NOMO-1 (cell line): ENCODE data around the gene NAMPT.
"Not testable (repeated sequence)": the region's sequence is repeated elsewhere in the genome, so short reads cannot be mapped to it uniquely, and the experiment has no call there.

Experiments
- DNase-seq, 2 experiments: peaks; one replicate each; lab custom pipeline; 2025; ENCODE audit not compliant: unreplicated experiment in 2 of 2; lab: John Stamatoyannopoulos, UW

Gene NAMPT

DNA sequence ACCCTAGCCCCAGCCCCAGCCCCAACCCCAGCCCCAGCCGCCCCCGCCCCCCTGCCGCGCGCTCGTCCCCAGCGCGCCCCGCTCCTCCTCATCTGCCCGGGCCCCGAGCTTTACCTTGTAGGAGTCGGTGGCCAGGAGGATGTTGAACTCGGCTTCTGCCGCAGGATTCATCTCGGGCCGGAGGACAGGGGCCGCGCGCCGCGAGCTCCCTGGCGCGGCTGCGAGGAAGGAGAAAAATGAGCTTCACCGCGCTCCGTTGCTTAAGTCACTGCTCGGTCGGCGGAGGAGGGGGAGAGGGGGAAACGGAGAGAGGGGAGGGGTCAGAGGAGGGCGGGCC is at the start of gene NAMPT:
Gene NAMPT (minus strand): TSS at position 270 of the 337 bp plus-strand sequence. CDS start 99 bp downstream, at position 171.
- no peak for DNase-seq

DNA sequence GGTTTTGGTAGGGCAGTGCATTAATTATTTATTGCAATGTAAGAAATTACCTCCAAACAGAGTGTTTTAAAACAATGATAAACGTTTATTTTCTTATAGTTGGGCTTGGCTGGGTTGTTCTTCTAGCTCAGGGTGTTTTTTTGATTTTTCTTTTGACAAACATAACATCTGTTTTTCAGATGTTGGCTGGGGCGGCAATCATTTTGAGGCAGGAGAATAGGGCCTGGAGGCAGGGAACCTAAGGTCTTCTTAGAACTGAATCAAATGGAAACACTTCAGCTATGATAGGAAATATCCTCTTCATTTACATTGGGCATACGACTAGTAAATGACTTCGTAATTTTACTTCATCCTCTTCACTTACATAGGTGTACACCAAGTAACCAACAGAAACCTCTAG is 47.4 kb upstream of the NAMPT start:
- DNase-seq: no peak

DNA sequence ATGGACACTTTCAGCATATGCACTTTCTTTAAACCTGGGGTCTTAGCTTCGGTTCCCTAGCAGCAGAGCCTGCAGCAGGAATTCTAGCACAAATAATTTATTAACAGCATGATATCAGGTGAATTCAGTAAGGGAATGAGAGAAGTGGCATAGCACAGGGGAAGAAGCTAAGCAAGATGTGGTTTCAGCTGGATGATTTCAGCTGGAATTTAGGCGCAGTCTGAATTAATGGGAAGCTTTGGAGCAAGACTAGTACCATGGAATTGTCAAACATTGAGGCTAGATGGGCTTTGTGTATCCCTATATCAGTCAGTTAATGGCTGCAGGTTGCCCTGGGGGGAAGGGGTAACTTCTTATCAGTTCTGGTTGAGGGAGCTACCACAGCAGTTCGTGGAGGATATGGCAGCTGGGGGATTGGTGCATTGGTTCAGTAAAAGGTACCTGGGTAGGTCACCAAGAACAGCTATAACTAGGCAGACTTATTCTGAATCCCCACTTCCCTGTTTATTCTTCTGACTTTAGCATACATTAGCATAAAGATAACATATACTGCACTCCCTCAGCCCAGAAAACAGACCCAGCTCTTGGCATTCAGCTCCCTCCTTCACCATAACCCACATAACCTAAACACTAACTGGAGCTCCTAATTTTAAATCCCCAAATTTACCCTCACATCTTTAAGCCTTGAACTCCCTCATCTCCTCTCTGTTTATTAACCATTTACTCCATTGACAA is 46.8 kb upstream of the NAMPT start:
- DNase-seq: no peak

DNA sequence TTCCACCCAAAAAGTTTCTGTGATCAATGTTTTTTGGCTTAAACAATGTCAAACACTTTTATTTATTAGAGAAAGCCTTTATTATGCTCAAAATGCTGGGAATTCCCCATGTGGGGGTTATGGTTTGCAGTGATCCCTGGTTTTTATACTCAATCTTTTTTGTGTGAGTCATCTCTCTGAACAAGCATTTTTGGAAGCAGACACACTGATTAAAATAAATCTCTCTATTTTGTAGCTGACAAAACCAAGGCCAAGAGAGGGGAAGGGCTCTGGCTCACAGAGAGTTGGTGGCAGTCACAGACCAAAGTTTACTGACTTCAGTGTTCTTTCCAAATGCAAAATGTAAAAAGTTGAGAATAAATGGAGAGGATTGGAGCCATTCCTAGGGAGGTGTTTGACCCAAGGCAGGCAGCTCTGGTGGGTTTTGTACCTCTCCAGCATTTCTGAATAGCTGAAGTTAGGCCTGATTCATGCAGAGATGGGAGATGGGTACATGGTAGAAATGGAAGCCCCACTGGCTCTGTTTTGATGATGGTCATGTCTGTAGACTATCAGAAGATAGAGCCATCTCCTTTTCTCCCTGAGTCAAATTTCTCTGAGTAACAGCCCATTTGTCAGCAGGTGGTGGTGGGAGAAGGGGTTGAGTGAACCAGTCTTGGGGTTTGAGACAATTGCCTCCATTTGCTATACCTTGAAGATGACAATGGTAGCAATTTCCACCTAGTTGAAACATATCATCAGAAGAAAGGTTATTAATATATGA is 45.4 kb upstream of the NAMPT start:
- no peak for DNase-seq

DNA sequence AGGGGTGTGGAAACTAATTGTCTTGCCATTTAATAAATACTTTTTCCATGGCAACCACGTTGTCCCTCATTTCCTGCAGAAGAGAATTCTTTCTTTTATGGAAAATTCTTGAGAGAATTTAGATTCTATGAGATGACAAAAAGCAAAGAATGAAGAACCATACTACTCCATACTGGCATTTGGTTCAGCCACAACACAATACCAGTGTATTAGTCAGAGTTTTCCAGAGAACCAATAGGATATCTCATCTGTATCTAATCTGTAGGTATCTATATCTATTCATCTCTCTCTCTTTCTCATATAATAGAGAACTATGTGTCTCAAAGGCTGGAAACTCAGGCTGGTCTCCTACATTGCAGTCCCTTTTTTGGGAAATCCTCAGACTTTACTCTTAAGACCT is 44.6 kb upstream of the NAMPT start:
- DNase-seq: no peak

DNA sequence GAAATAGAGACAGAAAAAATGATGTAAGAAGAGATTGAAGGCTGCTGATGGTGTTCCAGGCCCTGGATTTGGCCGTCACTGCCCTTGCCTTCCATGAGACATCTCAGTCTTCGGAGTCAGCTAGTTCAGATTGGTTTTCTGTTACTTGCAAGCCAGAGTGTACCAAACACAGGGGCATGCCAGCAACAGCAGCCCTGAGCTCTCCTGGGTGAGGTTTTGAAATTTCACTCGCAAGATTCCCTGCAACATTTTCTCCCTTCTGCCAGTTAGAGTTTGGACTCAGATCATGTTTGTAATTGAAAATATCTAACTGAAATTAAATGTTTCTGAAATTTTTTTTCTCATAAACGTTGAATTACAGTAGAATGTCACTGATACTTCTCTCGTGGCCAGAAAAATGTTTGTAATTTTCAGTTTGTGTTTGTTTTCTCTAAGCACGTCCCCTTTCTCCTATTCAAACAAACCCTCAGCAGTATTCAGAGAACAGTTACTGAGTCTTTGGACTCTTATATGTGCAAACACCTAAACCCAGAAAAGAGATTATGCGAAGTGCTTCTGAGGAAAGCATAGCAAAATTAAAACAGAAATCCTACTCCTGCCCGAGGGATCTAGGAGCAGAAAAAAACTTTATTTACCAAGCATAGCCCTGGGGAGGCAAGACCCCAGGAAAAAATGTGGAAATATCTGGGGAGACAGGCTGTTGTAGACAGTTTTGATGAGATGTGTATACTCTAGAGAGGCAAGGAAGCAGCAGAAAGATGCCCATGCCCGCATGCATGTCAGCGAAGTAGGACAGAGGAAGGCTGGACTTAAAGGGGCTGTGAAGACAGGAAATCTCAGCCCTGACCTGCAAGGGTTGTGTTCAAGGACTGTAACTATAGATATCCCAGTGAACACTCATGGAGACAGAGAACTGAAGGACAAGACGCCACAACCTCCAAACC is 43.0 kb upstream of the NAMPT start:
- DNase-seq: no peak

DNA sequence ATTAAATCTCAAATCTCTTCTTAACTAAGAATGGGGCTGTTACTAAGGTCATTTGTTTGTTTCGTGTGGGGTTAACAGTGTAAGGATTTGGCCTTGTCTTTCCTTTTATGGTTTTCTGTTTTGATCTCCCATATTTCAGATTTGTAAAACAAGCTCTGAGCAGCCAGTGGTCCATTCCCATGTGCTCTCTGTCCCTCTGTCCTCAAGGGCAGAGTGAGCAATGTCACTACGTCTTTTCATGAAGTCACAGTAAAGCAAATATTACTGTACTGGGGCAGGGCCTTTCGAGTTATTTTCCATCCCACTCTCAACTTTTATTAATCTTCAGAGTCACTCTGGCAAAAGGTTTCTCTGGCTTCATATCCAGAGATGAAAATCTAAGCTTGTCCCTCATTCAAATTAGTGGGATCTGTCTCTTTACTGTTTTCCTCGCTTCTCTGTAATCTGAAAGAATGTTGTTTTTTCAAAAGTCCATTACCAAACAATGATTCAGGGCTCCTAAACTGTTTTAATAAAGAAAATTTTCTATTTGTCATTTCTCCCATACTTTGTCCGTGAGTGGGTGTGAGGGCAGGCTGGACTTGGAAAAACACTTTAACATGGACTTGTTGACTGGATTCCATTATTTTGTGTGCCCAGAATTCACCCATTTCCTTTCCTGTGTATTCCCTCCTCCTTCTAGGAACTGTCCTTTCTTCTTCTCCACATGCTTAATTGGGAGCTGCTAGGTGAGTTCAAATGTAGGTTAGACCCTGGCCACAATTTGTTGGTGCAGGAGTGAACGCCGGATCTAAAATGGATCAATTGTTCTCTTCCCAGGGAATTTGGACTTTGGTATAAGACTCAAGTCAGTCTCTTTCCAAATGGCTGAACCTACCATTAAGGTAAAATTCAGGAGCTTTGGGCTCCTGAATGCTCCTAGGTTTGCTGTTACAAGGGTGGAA is 42.1 kb upstream of the NAMPT start:
- DNase-seq: no peak

DNA sequence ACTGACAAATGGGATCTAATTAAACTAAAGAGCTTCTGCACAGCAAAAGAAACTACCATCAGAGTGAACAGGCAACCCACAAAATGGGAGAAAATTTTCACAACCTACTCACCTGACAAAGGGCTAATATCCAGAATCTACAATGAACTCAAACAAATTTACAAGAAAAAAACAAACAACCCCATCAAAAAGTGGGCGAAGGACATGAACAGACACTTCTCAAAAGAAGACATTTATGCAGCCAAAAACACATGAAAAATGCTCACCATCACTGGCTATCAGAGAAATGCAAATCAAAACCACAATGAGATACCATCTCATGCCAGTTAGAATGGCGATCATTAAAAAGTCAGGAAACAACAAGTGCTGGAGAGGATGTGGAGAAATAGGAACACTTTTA is 39.7 kb upstream of the NAMPT start:
- not testable (repeated sequence) for DNase-seq

DNA sequence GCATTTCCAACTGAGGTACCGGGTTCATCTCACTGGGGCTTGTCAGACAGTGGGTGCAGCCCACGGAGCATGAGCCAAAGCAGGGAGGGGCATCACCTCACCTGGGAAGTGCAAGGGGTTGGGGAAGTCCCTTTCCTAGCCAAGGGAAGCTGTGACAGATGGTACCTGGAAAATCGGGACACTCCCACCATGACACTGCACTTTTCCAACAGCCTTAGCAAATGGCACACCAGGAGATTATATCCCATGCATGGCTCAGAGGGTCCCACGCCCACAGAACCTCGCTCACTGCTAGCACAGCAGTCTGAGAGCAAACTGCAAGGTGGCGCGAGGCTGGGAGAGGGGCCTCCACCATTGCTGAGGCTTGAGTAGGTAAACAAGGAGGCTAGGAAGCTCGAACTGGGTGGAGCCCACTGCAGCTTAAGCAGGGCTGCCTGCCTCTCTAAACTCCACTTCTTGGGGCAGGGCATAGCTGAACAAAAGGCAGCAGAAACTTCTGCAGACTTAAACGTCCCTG is 35.5 kb upstream of the NAMPT start:
- DNase-seq: not testable (repeated sequence)

DNA sequence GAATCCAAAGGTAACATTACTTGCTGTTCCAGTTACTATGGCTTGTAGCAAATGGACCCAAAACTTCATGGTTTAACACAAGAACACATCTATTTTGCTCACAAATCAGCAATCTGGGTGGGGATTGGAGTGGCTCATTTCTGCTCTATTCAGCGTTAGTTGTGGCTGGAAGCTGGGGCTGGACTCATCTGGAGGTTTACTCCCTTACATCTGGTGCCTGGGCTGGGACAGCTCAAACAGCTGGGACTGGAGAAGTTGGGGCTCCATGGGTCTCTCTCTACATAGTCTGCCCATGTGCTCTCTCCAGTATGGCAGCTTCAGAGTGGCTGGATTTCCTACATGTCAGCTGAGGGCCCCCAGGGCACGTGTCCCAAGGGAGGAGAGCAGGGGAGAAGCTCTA is 33.7 kb upstream of the NAMPT start:
- no peak for DNase-seq

DNA sequence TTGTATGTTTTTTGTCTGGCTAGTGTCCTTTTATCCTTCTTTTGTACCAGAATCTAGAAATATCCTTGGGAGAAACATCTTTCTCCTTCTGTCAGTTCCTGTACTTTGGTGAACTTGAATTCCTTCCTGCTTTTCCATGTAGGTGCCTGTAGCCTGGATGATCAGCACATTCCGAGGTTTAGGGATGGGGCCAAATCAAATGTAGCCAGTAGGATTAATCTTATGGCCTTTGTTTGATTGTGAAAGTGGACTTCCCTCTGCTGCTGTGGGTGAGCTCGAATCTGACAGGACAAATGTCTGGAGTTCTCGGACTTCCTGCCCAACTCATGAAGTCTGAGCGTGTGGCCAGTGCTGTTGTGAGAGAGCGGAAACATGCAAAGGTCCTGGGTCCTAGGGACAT is 33.2 kb upstream of the NAMPT start:
- DNase-seq: no peak

DNA sequence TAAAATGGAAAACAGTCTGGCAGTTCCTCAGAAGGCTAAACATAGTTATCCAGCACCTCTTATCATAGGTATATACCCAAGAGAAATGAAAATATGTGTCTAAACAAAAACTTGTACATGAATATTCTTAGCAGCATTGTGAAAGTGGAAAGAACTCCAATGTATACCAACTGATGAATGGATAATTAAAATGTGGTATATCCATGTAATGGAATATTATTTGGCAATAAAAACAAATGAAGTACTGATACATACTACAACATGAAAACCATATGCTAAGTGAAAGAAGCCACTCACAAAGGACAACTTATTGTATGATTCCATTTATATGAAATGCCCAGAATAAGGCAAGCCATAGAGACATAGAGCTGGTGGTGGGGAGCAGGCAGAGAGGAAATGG is 32.2 kb upstream of the NAMPT start:
- no peak for DNase-seq

DNA sequence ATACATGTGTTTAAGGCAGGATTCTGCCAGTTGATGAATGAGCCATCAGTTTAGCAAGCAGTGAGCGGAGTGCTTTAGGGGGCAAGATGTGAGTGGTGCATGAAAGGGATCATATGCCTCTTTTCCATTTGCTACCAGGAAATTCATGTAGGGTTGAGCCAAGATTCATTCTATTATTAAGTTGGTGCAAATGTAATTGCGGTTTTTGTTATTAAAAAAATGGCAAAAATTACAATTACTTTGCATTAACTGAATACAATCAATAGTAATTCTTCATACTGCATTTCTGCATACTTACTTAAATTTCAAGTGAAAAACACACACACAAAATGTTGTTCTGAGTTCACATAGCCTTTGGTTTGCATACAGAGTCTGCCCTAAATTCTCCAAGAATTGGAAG is 30.1 kb upstream of the NAMPT start:
- no peak for DNase-seq

DNA sequence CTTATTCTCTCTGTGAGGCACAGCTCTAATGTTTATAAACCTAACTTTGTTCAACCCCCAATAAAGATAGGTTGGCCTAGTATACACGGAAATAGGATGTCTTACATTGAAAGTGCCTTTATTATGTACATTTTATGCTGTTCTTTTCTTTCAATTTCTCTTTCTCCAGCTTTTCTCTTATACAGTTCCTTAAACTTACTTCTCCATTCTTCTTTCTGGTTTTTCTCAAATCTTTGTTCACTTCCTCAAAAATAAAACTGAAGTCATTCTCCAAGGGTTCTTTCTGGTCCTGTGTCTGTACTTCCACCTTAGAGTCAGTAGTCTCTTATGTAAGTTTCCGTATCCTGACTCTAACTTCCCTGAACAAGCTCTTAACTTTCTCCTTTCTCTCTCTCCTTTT is 29.2 kb upstream of the NAMPT start:
- peak; percentile 18 to 85 for DNase-seq

DNA sequence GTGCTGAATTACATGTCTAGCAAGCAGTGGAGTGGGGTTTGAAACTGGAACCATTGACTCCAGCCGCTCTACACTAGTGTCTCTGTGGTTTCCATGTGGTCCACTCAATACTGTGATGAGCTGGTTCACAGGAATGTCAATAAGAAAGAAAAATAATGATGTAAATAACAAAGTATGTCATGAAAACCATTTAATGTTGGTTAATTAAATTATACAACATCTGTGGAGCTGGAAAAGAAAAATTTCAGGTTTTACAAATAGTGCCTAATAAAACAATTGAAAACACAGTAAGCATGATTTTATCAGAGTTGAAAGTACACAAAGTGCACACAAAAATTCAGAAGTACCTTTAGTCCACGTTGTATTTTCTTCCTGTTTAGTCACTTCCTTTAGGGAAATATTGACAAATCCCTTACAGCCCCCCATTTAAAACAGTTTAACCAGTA is 28.7 kb upstream of the NAMPT start:
- no peak for DNase-seq

DNA sequence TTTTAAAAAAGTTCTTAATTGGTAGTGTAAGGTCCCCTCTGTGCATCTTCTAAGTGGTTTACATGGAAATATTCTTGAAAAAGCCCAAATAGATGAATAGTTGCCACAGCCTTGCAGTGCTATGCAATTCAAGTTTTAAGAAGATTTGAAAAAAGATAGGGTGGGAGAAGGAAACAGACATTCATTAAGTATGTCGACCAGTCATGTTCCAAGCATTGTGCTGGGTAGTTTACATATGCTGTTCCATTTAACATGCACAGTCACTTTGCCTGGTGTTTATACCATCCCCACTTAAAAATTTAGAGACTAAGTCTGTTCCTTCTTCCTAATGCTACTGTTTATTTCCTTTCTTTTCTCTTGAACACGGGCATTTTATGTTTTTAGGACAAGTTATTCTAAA is 28.1 kb upstream of the NAMPT start:
- no peak for DNase-seq

DNA sequence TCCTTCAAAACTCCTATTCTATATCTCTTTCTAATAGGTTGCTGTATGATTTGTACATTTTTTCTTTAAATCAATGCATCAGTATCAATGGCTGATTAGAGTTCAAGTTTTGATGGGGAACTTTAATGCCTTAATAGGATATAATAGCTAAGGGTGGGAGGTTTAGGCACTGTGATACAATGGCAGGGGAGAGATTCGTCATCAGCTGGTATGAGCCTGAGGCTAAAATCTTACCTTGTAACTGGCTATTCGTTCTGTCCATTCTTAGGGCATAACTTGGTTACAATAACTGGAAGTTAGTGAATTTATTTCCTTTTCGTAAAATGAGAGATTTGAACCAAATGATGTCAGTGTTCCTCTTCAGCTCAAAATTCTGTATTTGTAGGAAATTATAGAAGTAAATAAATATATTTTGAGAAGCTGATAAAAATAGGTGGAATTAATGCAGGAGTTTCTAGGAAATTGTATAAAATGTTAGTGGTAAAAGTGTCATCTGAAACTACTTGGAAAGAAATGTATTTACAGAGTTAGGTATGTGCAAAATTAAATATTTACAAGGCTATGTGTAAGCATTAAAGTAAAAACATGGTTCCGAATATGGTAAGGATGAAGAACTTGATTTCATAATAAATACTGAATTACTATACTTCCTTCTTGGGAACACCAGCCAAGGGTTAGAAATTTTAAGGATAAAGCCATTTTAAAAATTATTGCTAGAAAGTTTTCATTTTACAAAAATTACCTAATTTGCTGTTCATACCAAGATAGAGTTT is 27.5 kb upstream of the NAMPT start:
- no peak for DNase-seq

DNA sequence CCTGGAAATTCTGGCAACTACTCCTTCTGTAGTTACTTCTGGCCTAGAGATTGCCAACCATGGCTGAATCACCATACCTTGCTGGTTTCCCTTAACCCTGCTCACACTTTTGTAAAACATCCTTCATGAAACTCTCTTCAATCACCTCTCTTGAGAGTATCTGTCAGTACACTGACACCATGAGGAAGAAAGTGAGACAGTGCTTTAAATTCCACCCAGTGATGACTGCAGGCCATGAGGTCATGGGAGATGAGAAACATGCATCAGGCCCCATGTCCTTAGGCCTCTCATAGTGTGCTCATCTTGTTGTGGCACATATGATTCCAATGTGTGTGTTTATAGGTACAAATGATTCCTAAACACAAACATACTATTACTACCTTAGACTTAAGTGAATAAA is 24.6 kb upstream of the NAMPT start:
- no peak for DNase-seq

DNA sequence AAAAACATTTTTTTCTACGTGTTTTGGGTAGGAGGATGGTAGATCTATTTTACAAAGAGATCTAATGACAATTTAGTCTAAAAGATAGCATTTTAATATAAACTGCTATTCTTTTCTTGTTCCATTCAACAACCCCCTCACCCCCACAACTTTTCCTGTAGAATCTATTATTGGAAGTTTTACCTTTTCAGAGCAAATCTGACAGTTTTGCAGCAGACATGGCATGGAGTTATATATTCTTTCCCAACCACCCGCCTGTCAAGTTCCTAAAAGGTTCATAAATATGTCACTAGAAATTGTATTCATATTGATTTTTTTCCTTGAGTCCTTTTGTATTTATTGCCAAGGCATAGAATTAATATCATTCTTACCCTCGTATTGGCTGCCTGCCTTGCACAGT is 21.5 kb upstream of the NAMPT start:
- DNase-seq: no peak
